Measurements from ENCODE around the gene TRAF5.
A peak's percentile ranks its signal among the peaks of the same experiment; 100 is the strongest.

TRAF5 gene

DNA sequence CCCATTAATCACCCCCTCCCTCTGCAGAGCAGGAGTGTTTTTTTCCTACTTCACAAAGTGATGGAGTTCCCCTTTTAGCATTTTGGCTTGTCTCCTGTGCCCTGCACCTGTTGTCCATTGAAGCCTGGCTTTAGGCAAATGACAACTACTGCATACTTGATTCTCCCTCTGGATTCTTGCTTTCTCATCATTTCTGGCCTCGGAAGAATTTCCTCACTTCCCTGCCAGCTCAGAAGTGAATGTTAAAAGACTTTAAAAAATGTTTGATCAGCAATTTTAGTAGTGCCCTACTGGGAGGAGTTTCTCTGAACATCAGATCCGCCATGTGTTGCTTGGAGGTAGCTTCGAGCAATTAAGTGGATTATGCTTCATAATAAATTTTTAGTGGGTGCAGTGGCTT is 39.4 kb upstream of the TRAF5 start:
- no peak for DNase-seq (ENCODE audit: low spot score)
- TF ChIP-seq, protein P1, sequence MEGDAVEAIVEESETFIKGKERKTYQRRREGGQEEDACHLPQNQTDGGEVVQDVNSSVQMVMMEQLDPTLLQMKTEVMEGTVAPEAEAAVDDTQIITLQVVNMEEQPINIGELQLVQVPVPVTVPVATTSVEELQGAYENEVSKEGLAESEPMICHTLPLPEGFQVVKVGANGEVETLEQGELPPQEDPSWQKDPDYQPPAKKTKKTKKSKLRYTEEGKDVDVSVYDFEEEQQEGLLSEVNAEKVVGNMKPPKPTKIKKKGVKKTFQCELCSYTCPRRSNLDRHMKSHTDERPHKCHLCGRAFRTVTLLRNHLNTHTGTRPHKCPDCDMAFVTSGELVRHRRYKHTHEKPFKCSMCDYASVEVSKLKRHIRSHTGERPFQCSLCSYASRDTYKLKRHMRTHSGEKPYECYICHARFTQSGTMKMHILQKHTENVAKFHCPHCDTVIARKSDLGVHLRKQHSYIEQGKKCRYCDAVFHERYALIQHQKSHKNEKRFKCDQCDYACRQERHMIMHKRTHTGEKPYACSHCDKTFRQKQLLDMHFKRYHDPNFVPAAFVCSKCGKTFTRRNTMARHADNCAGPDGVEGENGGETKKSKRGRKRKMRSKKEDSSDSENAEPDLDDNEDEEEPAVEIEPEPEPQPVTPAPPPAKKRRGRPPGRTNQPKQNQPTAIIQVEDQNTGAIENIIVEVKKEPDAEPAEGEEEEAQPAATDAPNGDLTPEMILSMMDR (IDR thresholded peaks at IDR 0.05; ENCODE audit: borderline replicate concordance, control extremely low read depth, extremely low read depth, insufficient read depth, missing control alignments) = no peak
- in situ Hi-C loops (cut with MboI; ENCODE audit: low sequenced_read_pairs, unreplicated experiment) = no loop called here

- DNase-seq (ENCODE audit: low spot score) = no peak
- in situ Hi-C loops (cut with MboI; ENCODE audit: low sequenced_read_pairs, unreplicated experiment) = no loop called here
Measured at GRCh38 chr1:211292411-211292810, 34.2 kb upstream of the TRAF5 start.

DNA sequence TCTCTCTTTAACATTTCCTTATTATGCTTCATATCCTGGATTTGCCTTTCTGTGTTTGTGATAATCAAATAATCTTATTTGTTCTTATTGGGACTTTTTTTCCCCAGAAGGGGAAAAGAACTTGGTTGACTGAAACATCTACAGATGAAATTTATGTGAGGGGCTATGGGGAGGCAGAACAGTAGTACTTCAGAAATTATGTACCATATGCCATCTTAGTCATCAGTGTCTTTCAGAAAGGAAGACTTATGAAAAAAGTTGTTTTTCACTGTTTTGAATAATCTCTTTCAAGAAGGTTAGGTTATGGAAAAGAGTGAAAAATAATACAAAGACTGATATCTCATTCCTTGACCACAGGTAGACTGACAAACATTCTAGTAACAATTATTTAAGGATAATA is 30.2 kb upstream of the TRAF5 start:
- TF ChIP-seq, protein P1 (IDR thresholded peaks at IDR 0.05; ENCODE audit: borderline replicate concordance, control extremely low read depth, extremely low read depth, insufficient read depth, missing control alignments) = no peak
- in situ Hi-C loops (cut with MboI; ENCODE audit: low sequenced_read_pairs, unreplicated experiment) = no loop called here

More at GRCh38 chr1:211292411-211292810, 34.2 kb upstream of the TRAF5 start:
- TF ChIP-seq, protein P1 (IDR thresholded peaks at IDR 0.05; ENCODE audit: borderline replicate concordance, control extremely low read depth, extremely low read depth, insufficient read depth, missing control alignments) = no peak

GRCh38 chr1:211305044-211305443 is 21.6 kb upstream of the TRAF5 start:
- TF ChIP-seq, protein P1 (IDR thresholded peaks at IDR 0.05; ENCODE audit: borderline replicate concordance, control extremely low read depth, extremely low read depth, insufficient read depth, missing control alignments) = no peak
- DNase-seq (ENCODE audit: low spot score) = peak; percentile 46
- in situ Hi-C loops (cut with MboI; ENCODE audit: low sequenced_read_pairs, unreplicated experiment) = no loop called here

More for the DNA sequence above, 30.2 kb upstream of the TRAF5 start:
- DNase-seq (ENCODE audit: low spot score) = no peak

- DNase-seq (ENCODE audit: low spot score) = no peak
- TF ChIP-seq, protein P1 (IDR thresholded peaks at IDR 0.05; ENCODE audit: borderline replicate concordance, control extremely low read depth, extremely low read depth, insufficient read depth, missing control alignments) = no peak
- in situ Hi-C loops (cut with MboI; ENCODE audit: low sequenced_read_pairs, unreplicated experiment) = no loop called here
Measured at GRCh38 chr1:211309617-211310016, 17.0 kb upstream of the TRAF5 start.

DNA sequence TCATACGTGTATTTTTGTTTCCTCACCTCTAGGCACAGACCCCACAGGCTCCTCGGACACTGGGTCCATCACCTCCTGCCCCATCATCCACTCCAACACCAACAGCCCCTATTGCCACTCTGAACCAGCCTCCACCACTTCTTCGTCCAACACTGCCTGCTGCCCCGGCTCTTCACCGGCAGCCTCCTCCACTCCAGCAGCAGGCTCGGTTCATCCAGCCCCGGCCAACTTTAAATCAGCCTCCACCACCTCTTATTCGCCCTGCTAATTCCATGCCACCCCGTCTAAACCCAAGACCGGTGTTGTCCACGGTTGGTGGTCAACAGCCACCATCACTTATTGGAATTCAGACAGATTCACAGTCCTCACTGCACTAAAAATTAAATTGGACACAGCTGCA is 13.2 kb upstream of the TRAF5 start:
- in situ Hi-C loops (cut with MboI; ENCODE audit: low sequenced_read_pairs, unreplicated experiment) = no loop called here
- no peak for DNase-seq (ENCODE audit: low spot score)
- TF ChIP-seq, protein P1 (IDR thresholded peaks at IDR 0.05; ENCODE audit: borderline replicate concordance, control extremely low read depth, extremely low read depth, insufficient read depth, missing control alignments) = no peak
